WTC11 (cell line): ENCODE results near the gene BCAS3.

Experiments used
- CTCF ChIP-seq: fragments of 200-600 bp; IDR thresholded peaks from 2 replicates; pipeline ENCODE4 v1.8.0; 2022; ENCODE audit warnings: antibody characterized with exemption
- ESRRA ChIP-seq: sonication (generic); formaldehyde crosslinking; IDR thresholded peaks from 2 replicates; pipeline ENCODE4 v1.8.1; 2022; ENCODE audit warnings: mild to moderate bottlenecking, missing genetic modification reagents, borderline replicate concordance
- NR2C2 ChIP-seq: sonication (generic); formaldehyde crosslinking; IDR thresholded peaks from 2 replicates; pipeline ENCODE4 v1.8.0; 2022; ENCODE audit warnings: mild to moderate bottlenecking, missing genetic modification reagents
- SP1 ChIP-seq: sonication (generic); formaldehyde crosslinking; conservative IDR thresholded peaks from 2 replicates; pipeline ENCODE4 v1.8.1; 2022; ENCODE audit warnings: missing genetic modification reagents
- TCF7 ChIP-seq: sonication (generic); formaldehyde crosslinking; IDR thresholded peaks from 2 replicates; pipeline ENCODE4 v1.8.0; 2022; ENCODE audit warnings: mild to moderate bottlenecking, low read depth, missing genetic modification reagents, moderate library complexity
- ZNF232 ChIP-seq: sonication (generic); formaldehyde crosslinking; IDR thresholded peaks from 2 replicates; pipeline ENCODE4 v1.8.0; 2022; ENCODE audit warnings: mild to moderate bottlenecking, missing genetic modification reagents
- ZNF263 ChIP-seq: sonication (generic); formaldehyde crosslinking; IDR thresholded peaks from 2 replicates; pipeline ENCODE4 v1.8.1; 2022; ENCODE audit warnings: low read depth, mild to moderate bottlenecking, moderate library complexity, missing genetic modification reagents
- TF ChIP-seq, protein P1 (sequence below): sonication (generic); formaldehyde crosslinking; IDR thresholded peaks from 2 replicates; pipeline ENCODE4 v1.8.1; 2023; ENCODE audit warnings: mild to moderate bottlenecking, moderate library complexity, missing genetic modification reagents

GRCh38 chr17:60909405-60909804, 231.8 kb downstream of the BCAS3 start:
- TF ChIP-seq SP1 (CRISPR knock-in tag) (no peak), CTCF (no peak), ZNF263 (CRISPR knock-in tag) (no peak), ESRRA (CRISPR knock-in tag) (no peak), TCF7 (CRISPR knock-in tag) (no peak), NR2C2 (CRISPR knock-in tag) (no peak), ZNF232 (CRISPR knock-in tag) (no peak)
- TF ChIP-seq, protein P1, sequence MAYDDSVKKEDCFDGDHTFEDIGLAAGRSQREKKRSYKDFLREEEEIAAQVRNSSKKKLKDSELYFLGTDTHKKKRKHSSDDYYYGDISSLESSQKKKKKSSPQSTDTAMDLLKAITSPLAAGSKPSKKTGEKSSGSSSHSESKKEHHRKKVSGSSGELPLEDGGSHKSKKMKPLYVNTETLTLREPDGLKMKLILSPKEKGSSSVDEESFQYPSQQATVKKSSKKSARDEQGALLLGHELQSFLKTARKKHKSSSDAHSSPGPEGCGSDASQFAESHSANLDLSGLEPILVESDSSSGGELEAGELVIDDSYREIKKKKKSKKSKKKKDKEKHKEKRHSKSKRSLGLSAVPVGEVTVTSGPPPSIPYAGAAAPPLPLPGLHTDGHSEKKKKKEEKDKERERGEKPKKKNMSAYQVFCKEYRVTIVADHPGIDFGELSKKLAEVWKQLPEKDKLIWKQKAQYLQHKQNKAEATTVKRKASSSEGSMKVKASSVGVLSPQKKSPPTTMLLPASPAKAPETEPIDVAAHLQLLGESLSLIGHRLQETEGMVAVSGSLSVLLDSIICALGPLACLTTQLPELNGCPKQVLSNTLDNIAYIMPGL (CRISPR knock-in tag): no peak
